CD14-positive monocyte (primary cell): ENCODE results near the gene GLB1L2. TPM values are rescaled to one million over a fixed set of nuclear protein-coding genes. Genes with fewer than 3 reads are reported as not detected.

ENCODE experiments used
- DNase-seq, 3 donors: peaks; one replicate each; pipeline ENCODE4 v3.0.0-alpha.2; 2011 to 2022
- H2AFZ ChIP-seq: 2 replicates; pipeline ENCODE4 v1.6.0; 2012; ENCODE audit warnings: mild to moderate bottlenecking, low read depth, low read length, inconsistent platforms; ENCODE audit not compliant: insufficient read depth, poor library complexity, severe bottlenecking
- H3K27ac ChIP-seq, 2 donors: 1 replicate in 1 of 2; 2 replicates in 1 of 2; pipeline ENCODE4 v1.5.1; 2012 to 2013; ENCODE audit warnings: low read length in 2 of 2, control low read depth in 1 of 2, inconsistent platforms in 1 of 2, low read depth in 1 of 2, mild to moderate bottlenecking in 1 of 2
- H3K27me3 ChIP-seq, 2 donors: one replicate each; pipeline versions ENCODE4 v1.6.0 to v1.6.1; 2011 to 2013; ENCODE audit warnings: low read length in 2 of 2; ENCODE audit not compliant: control insufficient read depth in 2 of 2, insufficient read depth in 2 of 2
- H3K36me3 ChIP-seq, 2 donors: replicated peaks in 1 of 2; 1 replicate in 1 of 2; 2 replicates in 1 of 2; pipeline versions ENCODE4 v1.5.1 to v1.6.1; 2012 to 2013; ENCODE audit warnings: low read length in 2 of 2, control low read depth in 1 of 2, inconsistent platforms in 1 of 2, mild to moderate bottlenecking in 1 of 2; ENCODE audit not compliant: insufficient read depth in 2 of 2, control insufficient read depth in 1 of 2
- H3K4me1 ChIP-seq, 2 donors: 1 replicate in 1 of 2; 2 replicates in 1 of 2; pipeline versions ENCODE4 v1.5.1 to v1.6.1; 2012 to 2013; ENCODE audit warnings: low read length in 2 of 2, control low read depth in 1 of 2, inconsistent platforms in 1 of 2, mild to moderate bottlenecking in 1 of 2, moderate library complexity in 1 of 2; ENCODE audit not compliant: insufficient read depth in 2 of 2, control insufficient read depth in 1 of 2
- H3K4me2 ChIP-seq: replicated peaks from 2 replicates; pipeline ENCODE3; 2012; ENCODE audit warnings: low read length, moderate library complexity, mild to moderate bottlenecking; ENCODE audit not compliant: poor library complexity, severe bottlenecking; ENCODE audit errors: extremely low read depth
- H3K4me3 ChIP-seq, 3 experiments: fragments of 200-600 bp in 1 of 3; sonication (generic) in 1 of 3; replicated peaks in 1 of 3; 1 replicate in 2 of 3; 2 replicates in 1 of 3; pipeline ENCODE4 v1.5.1; 2011 to 2013; ENCODE audit warnings: low read length in 3 of 3, mild to moderate bottlenecking in 3 of 3, control low read depth in 2 of 3, low read depth in 2 of 3, inconsistent platforms in 1 of 3, moderate library complexity in 1 of 3
- H3K79me2 ChIP-seq: 2 replicates; pipeline ENCODE4 v1.6.0; 2012; ENCODE audit warnings: mild to moderate bottlenecking, control low read depth, inconsistent platforms, low read length, moderate library complexity; ENCODE audit not compliant: insufficient read depth
- H3K9ac ChIP-seq: 2 replicates; pipeline ENCODE4 v1.6.0; 2017; ENCODE audit warnings: low read length, mild to moderate bottlenecking; ENCODE audit not compliant: insufficient read depth, poor library complexity, severe bottlenecking
- H3K9me3 ChIP-seq, 2 donors: replicated peaks in 1 of 2; 1 replicate in 1 of 2; 2 replicates in 1 of 2; pipeline versions ENCODE4 v1.5.1 to v1.6.1; 2012 to 2013; ENCODE audit warnings: low read length in 2 of 2, control low read depth in 1 of 2; ENCODE audit not compliant: control insufficient read depth in 1 of 2, insufficient read depth in 1 of 2
- H4K20me1 ChIP-seq: 2 replicates; pipeline ENCODE4 v1.6.0; 2012; ENCODE audit warnings: mild to moderate bottlenecking, low read length, control low read depth, moderate library complexity; ENCODE audit not compliant: insufficient read depth
- H3K27ac Mint-ChIP-seq, 7 donors: one replicate each; pipeline ENCODE4 v1.8.0; 2020; ENCODE audit warnings: mild to moderate bottlenecking in 7 of 7, mixed read lengths in 7 of 7, moderate library complexity in 6 of 7, inconsistent platforms in 2 of 7
- H3K27me3 Mint-ChIP-seq, 3 donors: one replicate each; pipeline ENCODE4 v1.8.0; 2021 to 2022; ENCODE audit warnings: low read depth in 3 of 3, mild to moderate bottlenecking in 3 of 3, mixed read lengths in 3 of 3, moderate library complexity in 3 of 3, inconsistent platforms in 1 of 3
- H3K36me3 Mint-ChIP-seq, 2 donors: one replicate each; pipeline ENCODE4 v1.8.0; 2020; ENCODE audit warnings: mixed read lengths in 2 of 2, inconsistent platforms in 1 of 2, mild to moderate bottlenecking in 1 of 2
- H3K4me1 Mint-ChIP-seq: one replicate; pipeline ENCODE4 v1.8.0; 2020; ENCODE audit warnings: mild to moderate bottlenecking, mixed read lengths
- H3K4me3 Mint-ChIP-seq, 2 donors: one replicate each; pipeline ENCODE4 v1.8.0; 2020; ENCODE audit warnings: mild to moderate bottlenecking in 2 of 2, mixed read lengths in 2 of 2, moderate library complexity in 1 of 2
- H3K9me3 Mint-ChIP-seq, 7 donors: one replicate each; pipeline ENCODE4 v1.8.0; 2020 to 2022; ENCODE audit warnings: mixed read lengths in 7 of 7, mild to moderate bottlenecking in 6 of 7, moderate library complexity in 6 of 7, inconsistent platforms in 2 of 7
- CTCF ChIP-seq: fragments of 200-600 bp; IDR thresholded peaks from one replicate; pipeline ENCODE4 v1.8.0; 2022; ENCODE audit warnings: antibody characterized with exemption, mild to moderate bottlenecking
- whole genome bisulfite sequencing: methylation state at CpG from one replicate; pipeline ENCODE4 v1.1.5; 2013; ENCODE audit warnings: missing lambda C conversion rate; ENCODE audit not compliant: insufficient coverage; 5-methylcytosine and 5-hydroxymethylcytosine counted together
- intact Hi-C, 2 donors: fragments of 100-400 bp; cut with micrococcal nuclease; formaldehyde crosslinking; loops; one replicate each; pipeline versions ENCODE4 v1.15.0 to v1.15.1; 2023
- polyA plus RNA-seq, 3 donors: library from polyadenylated mRNA; depleted of rRNA in 1 of 3; unstranded in 2 of 3; stranded (reverse) in 1 of 3; fragments of 300-500 nt in 2 of 3; fragments of >200 nt in 1 of 3; fragmentation: Illumina TruSeq in 2 of 3; gene quantifications; 1 replicate in 2 of 3; 2 replicates in 1 of 3; pipeline ENCODE4 v1.2.3, GENCODE V29; 2012 to 2021

Gene GLB1L2
- polyA plus RNA-seq, 3 donors, result not detected

DNA sequence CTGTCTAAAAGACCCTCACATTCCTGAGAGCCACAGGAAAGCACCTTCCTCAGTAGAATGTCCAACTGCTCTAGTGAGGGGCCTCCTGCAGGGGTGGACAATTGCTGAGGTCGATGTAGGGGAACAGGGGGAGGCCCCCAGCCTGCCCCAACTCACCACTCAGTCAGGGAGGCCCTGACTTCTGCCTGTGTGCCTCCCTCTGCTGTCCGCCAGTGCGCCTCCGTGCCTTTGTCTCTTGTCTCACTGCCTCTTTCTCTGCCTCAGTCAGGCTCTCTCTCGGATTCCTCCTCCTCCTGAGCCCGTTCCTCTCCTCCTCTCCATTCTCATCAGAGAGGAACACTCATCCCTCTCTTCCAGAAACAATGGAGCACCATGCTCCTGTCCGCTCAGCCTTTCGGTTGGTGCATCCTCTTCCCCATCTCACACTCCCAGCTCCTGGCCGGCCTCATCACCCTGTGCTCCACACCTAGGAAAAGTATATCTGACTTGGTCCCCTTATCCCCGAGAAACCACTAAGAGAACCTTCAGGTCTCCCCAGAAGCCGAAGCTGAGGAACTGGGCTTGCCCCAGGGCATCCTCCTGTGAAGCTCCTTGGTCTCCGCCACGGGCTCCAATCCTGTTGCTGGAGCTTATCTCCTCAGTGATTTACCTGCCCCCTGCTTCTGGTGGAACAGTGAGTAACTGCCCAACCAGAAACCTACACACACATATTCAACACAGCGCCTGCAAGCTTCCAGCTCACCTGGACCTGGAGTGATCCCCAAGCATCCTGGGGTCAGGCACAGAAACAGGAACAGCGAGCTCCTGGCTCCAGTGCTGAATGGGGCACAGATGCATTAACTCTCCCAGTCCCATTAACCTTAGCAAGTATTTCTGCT lies 78.0 kb downstream of the GLB1L2 start:
- no peak for DNase-seq
- Mint-ChIP-seq H3K27ac (no peak overlapping the region), H3K4me3 (peak overlapping the region in 1 of 2 donors; percentile 68), H3K27me3 (peaks cover 42 to 48% (median 47%) of the 10 kb centered on the region in 3 donors), H3K9me3 (peaks cover 0 to 12% (median 0%) of the 10 kb centered on the region in 7 donors), H3K4me1 (peaks cover 2% of the 10 kb centered on the region), H3K36me3 (no peaks in the 10 kb centered on the region)
- H3K36me3 ChIP-seq, result no peaks in the 10 kb centered on the region
- H4K20me1 ChIP-seq, result no peaks in the 10 kb centered on the region
- no peaks in the 10 kb centered on the region for H3K79me2 ChIP-seq
- H3K9ac ChIP-seq, result no peak overlapping the region
- no peak overlapping the region for H3K4me3 ChIP-seq
- intact Hi-C loops, result no loop called here
- H3K4me2 ChIP-seq, result no peak overlapping the region
- H2AFZ ChIP-seq, result no peak overlapping the region
- H3K4me1 ChIP-seq, result no peaks in the 10 kb centered on the region
- H3K9me3 ChIP-seq, result peaks cover 0 to 11% of the 10 kb centered on the region in 2 donors
- H3K27me3 ChIP-seq, result peaks cover 35 to 44% of the 10 kb centered on the region in 2 donors
- 80% methylated on average over 14 of the region's 15 CpGs for WGBS
- TF ChIP-seq CTCF, result no peak
- H3K27ac ChIP-seq, result no peak overlapping the region

GRCh38 chr11:134410766-134411165 lies 79.0 kb downstream of the GLB1L2 start:
- TF ChIP-seq CTCF, result no peak
- Mint-ChIP-seq H3K36me3 (no peaks in the 10 kb centered on the region), H3K9me3 (peaks cover 0 to 12% (median 0%) of the 10 kb centered on the region in 7 donors), H3K4me1 (peaks cover 2% of the 10 kb centered on the region), H3K27ac (no peak overlapping the region), H3K4me3 (peak overlapping the region in 1 of 2 donors; percentile 72), H3K27me3 (peaks cover 46 to 58% (median 57%) of the 10 kb centered on the region in 3 donors)
- H4K20me1 ChIP-seq, result no peaks in the 10 kb centered on the region
- no peaks in the 10 kb centered on the region for H3K4me1 ChIP-seq
- H3K27ac ChIP-seq, result no peak overlapping the region
- H3K4me3 ChIP-seq, result no peak overlapping the region
- H3K4me2 ChIP-seq, result no peak overlapping the region
- intact Hi-C loops, result no loop called here
- 100% methylated on average over 1 of the region's 5 CpGs for WGBS
- no peak overlapping the region for H2AFZ ChIP-seq
- H3K27me3 ChIP-seq, result peaks cover 35 to 54% of the 10 kb centered on the region in 2 donors
- peaks cover 0 to 11% of the 10 kb centered on the region in 2 donors for H3K9me3 ChIP-seq
- H3K79me2 ChIP-seq, result no peaks in the 10 kb centered on the region
- no peak for DNase-seq
- H3K9ac ChIP-seq, result no peak overlapping the region
- H3K36me3 ChIP-seq, result no peaks in the 10 kb centered on the region
